ENCODE data around the gene JMJD7. TPM values are rescaled to one million over a fixed set of nuclear protein-coding genes. Genes with fewer than 3 reads are reported as not detected.

The JMJD7 gene
- total and polyA plus RNA-seq, 2 donors (not counting 1 experiment from before 2014, with no cell fraction given): 33.4 to 43.9 TPM

DNA sequence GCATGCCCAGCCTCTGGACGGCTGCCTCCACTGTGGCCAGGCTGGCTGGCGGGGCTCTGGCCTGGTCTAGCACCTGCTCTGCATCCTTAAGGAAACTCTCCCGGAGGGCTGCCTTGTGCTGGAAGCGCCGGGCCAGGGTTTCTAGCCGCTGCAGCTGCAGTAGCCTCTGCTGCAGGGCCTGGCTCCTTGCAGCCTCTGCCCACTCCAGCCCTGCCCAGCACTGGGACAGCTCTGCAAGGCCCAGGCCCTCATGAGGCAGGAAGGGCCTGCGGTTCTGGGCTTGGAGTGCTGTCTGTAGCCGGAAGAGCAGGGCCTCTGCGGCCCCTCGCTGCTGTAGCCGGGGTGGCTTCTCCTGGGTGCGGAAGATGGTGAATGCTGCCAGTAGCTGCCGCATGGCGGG is 57.9 kb downstream of the JMJD7 start:
- Mint-ChIP-seq H3K27ac (no peak overlapping the region), H3K27me3 (peaks cover 11% of the 10 kb centered on the region), H3K9me3 (ENCODE audit: insufficient read depth) (no peaks in the 10 kb centered on the region), H3K4me3 (no peak overlapping the region), H3K4me1 (peaks cover 40% of the 10 kb centered on the region)
- Histone ChIP-seq H3K4me1 (ENCODE audit: control insufficient read depth in 2 of 2, insufficient read depth in 2 of 2, low read length in 2 of 2) (peaks cover 32 to 40% of the 10 kb centered on the region in 2 donors), H3K9ac (ENCODE audit: low read length) (no peak overlapping the region), H3K36me3 (replicated peaks in 1 of 2; ENCODE audit: control extremely low read depth in 1 of 2, control insufficient read depth in 1 of 2, extremely low read depth in 1 of 2, insufficient read depth in 2 of 2, low read length in 1 of 2) (no peaks in the 10 kb centered on the region), H3K79me2 (ENCODE audit: control insufficient read depth, insufficient read depth, low read length) (no peaks in the 10 kb centered on the region), H3K27ac (ENCODE audit: low read length in 2 of 2) (no peak overlapping the region), H2AFZ (ENCODE audit: insufficient read depth, low read depth, low read length, poor library complexity, severe bottlenecking) (no peak overlapping the region), H3K4me2 (replicated peaks; ENCODE audit: low read depth, low read length, poor library complexity, severe bottlenecking) (no peak overlapping the region), H3K9me3 (ENCODE audit: control extremely low read depth in 1 of 3, control insufficient read depth in 2 of 3, insufficient read depth in 1 of 3, low read length in 2 of 3) (peaks cover 0 to 15% (median 0%) of the 10 kb centered on the region in 3 donors), H4K20me1 (ENCODE audit: control insufficient read depth, insufficient read depth, low read length, poor library complexity, severe bottlenecking) (no peaks in the 10 kb centered on the region), H3K27me3 (replicated peaks in 1 of 4; ENCODE audit: control extremely low read depth in 1 of 4, control insufficient read depth in 3 of 4, insufficient read depth in 4 of 4, low read length in 3 of 4) (peaks cover 0 to 17% (median 2%) of the 10 kb centered on the region in 4 experiments), H3K4me3 (ENCODE audit: control extremely low read depth in 1 of 5, extremely low read depth in 1 of 5, insufficient read depth in 1 of 5, low read depth in 2 of 5, low read length in 4 of 5) (no peak overlapping the region)
- intact Hi-C loops (cut with micrococcal nuclease): no loop called here
- no peak for DNase-seq
- TF ChIP-seq CTCF (IDR thresholded peaks at IDR 0.05) (no peak), EZH2 (IDR thresholded peaks at IDR 0.05; ENCODE audit: borderline replicate concordance, insufficient read depth, low read depth, low read length, poor library complexity, severe bottlenecking) (no peak)
- no peak for ATAC-seq (ENCODE audit: low read depth)
- POLR2A ChIA-PET: no interaction called here
- 97% methylated on average over 14 of the region's 14 CpGs for WGBS (ENCODE audit: insufficient coverage)
- CTCF ChIA-PET: interaction anchor here (11.0 kb wide), 1 partner anchor 17 kb away, joined by 81 read pairs; no protein-coding TSS in a partner anchor

DNA sequence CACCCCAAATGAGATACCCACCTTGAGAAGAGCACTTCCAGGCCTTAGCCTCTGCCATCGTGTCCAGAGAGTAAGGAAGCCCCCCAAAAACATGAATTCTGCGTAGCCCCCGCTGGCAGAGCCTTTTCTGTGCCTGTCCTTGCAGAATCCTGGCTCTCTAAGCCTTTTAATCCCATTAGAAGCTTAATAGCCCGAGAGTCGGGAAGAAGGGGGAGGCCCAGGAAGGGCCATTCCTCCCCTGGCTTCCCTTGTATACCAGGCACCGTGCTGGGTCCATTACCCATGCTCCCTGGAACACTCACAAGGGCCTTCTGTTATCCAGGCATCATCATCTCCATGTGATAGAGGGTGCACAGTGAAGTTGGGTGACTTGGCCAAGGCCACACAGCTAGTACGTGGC is 58.8 kb downstream of the JMJD7 start:
- Histone ChIP-seq H3K79me2 (ENCODE audit: control insufficient read depth, insufficient read depth, low read length) (no peaks in the 10 kb centered on the region), H3K4me1 (ENCODE audit: control insufficient read depth in 2 of 2, insufficient read depth in 2 of 2, low read length in 2 of 2) (peaks cover 28 to 38% of the 10 kb centered on the region in 2 donors), H3K4me2 (replicated peaks; ENCODE audit: low read depth, low read length, poor library complexity, severe bottlenecking) (no peak overlapping the region), H3K27ac (ENCODE audit: low read length in 2 of 2) (no peak overlapping the region), H4K20me1 (ENCODE audit: control insufficient read depth, insufficient read depth, low read length, poor library complexity, severe bottlenecking) (no peaks in the 10 kb centered on the region), H3K4me3 (ENCODE audit: control extremely low read depth in 1 of 5, extremely low read depth in 1 of 5, insufficient read depth in 1 of 5, low read depth in 2 of 5, low read length in 4 of 5) (no peak overlapping the region), H3K9ac (ENCODE audit: low read length) (no peak overlapping the region), H3K9me3 (ENCODE audit: control extremely low read depth in 1 of 3, control insufficient read depth in 2 of 3, insufficient read depth in 1 of 3, low read length in 2 of 3) (peaks cover 0 to 15% (median 0%) of the 10 kb centered on the region in 3 donors), H2AFZ (ENCODE audit: insufficient read depth, low read depth, low read length, poor library complexity, severe bottlenecking) (no peak overlapping the region), H3K36me3 (replicated peaks in 1 of 2; ENCODE audit: control extremely low read depth in 1 of 2, control insufficient read depth in 1 of 2, extremely low read depth in 1 of 2, insufficient read depth in 2 of 2, low read length in 1 of 2) (no peaks in the 10 kb centered on the region), H3K27me3 (replicated peaks in 1 of 4; ENCODE audit: control extremely low read depth in 1 of 4, control insufficient read depth in 3 of 4, insufficient read depth in 4 of 4, low read length in 3 of 4) (peaks cover 0 to 9% (median 2%) of the 10 kb centered on the region in 4 experiments)
- WGBS (ENCODE audit: insufficient coverage): 95% methylated on average over 6 of the region's 7 CpGs
- ATAC-seq (ENCODE audit: low read depth) (no peak), DNase-seq (no peak)
- H3K27ac Mint-ChIP-seq: no peak overlapping the region
- POLR2A ChIA-PET: no interaction called here
- no peaks in the 10 kb centered on the region for H3K9me3 Mint-ChIP-seq (ENCODE audit: insufficient read depth)
- intact Hi-C loops (cut with micrococcal nuclease): no loop called here
- peaks cover 4% of the 10 kb centered on the region for H3K27me3 Mint-ChIP-seq
- CTCF ChIA-PET: interaction anchor here (1.0 to 11.0 kb wide), 2 partner anchors 9 to 16 kb away, joined by 3 to 81 read pairs; no protein-coding TSS in a partner anchor
- peaks cover 38% of the 10 kb centered on the region for H3K4me1 Mint-ChIP-seq
- no peak overlapping the region for H3K4me3 Mint-ChIP-seq
- TF ChIP-seq CTCF (IDR thresholded peaks at IDR 0.05) (no peak), EZH2 (IDR thresholded peaks at IDR 0.05; ENCODE audit: borderline replicate concordance, insufficient read depth, low read depth, low read length, poor library complexity, severe bottlenecking) (no peak)

Data from B cell (primary cell).